ENCODE results near the gene COX5A. TPM values are rescaled to one million over a fixed set of nuclear protein-coding genes. Genes with fewer than 3 reads are reported as not detected.

COX5A gene
- total and polyA plus RNA-seq, 2 of the 13 experiments (the other 11 are each of a cell fraction or from before 2014, with no cell fraction given) = 158 to 218 TPM

DNA sequence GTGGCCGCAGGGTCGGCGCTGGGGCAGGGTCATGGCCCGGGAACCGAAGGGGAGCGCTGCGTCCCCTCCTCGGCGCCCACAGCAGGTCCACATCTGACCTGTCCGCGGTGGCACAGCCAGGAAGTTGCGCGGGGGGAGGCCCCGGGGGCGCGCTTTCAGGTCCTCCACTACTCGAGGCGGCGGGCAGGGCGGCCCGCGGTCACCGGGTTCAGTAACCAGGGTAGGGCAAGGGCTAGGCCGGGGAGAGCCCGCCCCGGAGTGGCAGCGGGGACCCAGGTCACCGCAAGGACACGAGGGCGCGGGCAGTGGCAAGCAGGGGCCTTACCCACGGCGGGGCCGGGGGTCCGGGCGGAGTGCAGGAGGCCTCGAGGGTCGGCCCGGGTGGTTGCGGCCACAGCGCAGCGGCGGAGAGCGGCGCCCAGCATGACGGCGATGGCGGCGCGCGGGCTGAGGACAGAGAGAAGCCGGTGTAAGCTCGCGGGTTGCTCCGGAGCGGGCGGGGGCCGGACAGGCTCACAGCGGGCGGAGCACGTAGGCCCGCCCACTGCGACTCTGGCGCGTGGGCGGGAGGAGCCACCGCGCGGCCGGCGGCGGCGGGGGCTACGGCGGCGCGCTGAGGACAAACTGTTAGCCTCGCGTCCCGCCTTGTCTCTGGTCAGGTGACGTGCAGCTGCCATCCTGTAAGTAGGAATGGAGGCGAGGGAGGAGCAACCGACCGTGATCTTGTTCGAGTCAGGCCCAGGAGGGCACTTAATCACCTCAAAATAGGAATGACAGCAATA lies at the start of gene COX5A (continued):
- TF ChIP-seq, protein P1, sequence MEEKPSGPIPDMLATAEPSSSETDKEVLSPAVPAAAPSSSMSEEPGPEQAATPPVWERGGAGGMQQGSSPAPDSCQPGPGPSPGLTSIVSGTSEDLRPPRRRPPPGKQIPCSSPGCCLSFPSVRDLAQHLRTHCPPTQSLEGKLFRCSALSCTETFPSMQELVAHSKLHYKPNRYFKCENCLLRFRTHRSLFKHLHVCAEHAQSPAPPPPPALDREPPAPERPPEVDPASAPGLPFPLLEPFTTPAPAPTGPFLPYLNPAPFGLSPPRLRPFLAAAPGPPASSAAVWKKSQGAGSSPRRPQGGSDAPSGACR (CRISPR knock-in tag; IDR thresholded peaks at IDR 0.05) = peak; percentile 98
- TF ChIP-seq, protein P2, sequence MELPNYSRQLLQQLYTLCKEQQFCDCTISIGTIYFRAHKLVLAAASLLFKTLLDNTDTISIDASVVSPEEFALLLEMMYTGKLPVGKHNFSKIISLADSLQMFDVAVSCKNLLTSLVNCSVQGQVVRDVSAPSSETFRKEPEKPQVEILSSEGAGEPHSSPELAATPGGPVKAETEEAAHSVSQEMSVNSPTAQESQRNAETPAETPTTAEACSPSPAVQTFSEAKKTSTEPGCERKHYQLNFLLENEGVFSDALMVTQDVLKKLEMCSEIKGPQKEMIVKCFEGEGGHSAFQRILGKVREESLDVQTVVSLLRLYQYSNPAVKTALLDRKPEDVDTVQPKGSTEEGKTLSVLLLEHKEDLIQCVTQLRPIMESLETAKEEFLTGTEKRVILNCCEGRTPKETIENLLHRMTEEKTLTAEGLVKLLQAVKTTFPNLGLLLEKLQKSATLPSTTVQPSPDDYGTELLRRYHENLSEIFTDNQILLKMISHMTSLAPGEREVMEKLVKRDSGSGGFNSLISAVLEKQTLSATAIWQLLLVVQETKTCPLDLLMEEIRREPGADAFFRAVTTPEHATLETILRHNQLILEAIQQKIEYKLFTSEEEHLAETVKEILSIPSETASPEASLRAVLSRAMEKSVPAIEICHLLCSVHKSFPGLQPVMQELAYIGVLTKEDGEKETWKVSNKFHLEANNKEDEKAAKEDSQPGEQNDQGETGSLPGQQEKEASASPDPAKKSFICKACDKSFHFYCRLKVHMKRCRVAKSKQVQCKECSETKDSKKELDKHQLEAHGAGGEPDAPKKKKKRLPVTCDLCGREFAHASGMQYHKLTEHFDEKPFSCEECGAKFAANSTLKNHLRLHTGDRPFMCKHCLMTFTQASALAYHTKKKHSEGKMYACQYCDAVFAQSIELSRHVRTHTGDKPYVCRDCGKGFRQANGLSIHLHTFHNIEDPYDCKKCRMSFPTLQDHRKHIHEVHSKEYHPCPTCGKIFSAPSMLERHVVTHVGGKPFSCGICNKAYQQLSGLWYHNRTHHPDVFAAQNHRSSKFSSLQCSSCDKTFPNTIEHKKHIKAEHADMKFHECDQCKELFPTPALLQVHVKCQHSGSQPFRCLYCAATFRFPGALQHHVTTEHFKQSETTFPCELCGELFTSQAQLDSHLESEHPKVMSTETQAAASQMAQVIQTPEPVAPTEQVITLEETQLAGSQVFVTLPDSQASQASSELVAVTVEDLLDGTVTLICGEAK (IDR thresholded peaks at IDR 0.05) = no peak
- TF ChIP-seq, protein P2 (CRISPR knock-in tag; IDR thresholded peaks at IDR 0.05) = peak; percentile 75
- TF ChIP-seq KAT7 (CRISPR knock-in tag; IDR thresholded peaks at IDR 0.05; ENCODE audit: borderline replicate concordance) (no peak; the same call in 1 of the 2 replicates), SOX6 (IDR thresholded peaks at IDR 0.05) (no peak), SOX6 (CRISPR knock-in tag; IDR thresholded peaks at IDR 0.05) (no peak; the same call in 1 of the 2 replicates), MEF2D (CRISPR knock-in tag; IDR thresholded peaks at IDR 0.05) (no peak), CENPX (CRISPR knock-in tag; IDR thresholded peaks at IDR 0.05) (no peak), JUNB (CRISPR knock-in tag; IDR thresholded peaks at IDR 0.05; ENCODE audit: borderline replicate concordance) (no peak), TAF15 (IDR thresholded peaks at IDR 0.05; ENCODE audit: low read depth, low read length, poor library complexity, severe bottlenecking) (no peak), MTA1 (CRISPR knock-in tag; IDR thresholded peaks at IDR 0.05; ENCODE audit: borderline replicate concordance) (peak; percentile 87), TCF12 (IDR thresholded peaks at IDR 0.05) (no peak), TCF12 (CRISPR knock-in tag; IDR thresholded peaks at IDR 0.05) (0 out of 2 replicates have a peak, but pooled peaks have one; percentile 63), ZNF749 (CRISPR knock-in tag; IDR thresholded peaks at IDR 0.05; ENCODE audit: borderline replicate concordance) (peak; percentile 65; the same call in 1 of the 2 replicates), NFE2L1 (CRISPR knock-in tag; IDR thresholded peaks at IDR 0.05; ENCODE audit: borderline replicate concordance) (no peak), SMAD3 (CRISPR knock-in tag; IDR thresholded peaks at IDR 0.05) (peak; percentile 36; the same call in 1 of the 2 replicates), ZNF563 (CRISPR knock-in tag; IDR thresholded peaks at IDR 0.05) (peak; percentile 95), ZNF329 (CRISPR knock-in tag; IDR thresholded peaks at IDR 0.05; ENCODE audit: low read depth) (0 out of 2 replicates have a peak, but pooled peaks have one; percentile 46)
- TF ChIP-seq, protein P3, sequence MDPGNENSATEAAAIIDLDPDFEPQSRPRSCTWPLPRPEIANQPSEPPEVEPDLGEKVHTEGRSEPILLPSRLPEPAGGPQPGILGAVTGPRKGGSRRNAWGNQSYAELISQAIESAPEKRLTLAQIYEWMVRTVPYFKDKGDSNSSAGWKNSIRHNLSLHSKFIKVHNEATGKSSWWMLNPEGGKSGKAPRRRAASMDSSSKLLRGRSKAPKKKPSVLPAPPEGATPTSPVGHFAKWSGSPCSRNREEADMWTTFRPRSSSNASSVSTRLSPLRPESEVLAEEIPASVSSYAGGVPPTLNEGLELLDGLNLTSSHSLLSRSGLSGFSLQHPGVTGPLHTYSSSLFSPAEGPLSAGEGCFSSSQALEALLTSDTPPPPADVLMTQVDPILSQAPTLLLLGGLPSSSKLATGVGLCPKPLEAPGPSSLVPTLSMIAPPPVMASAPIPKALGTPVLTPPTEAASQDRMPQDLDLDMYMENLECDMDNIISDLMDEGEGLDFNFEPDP (CRISPR knock-in tag; conservative IDR thresholded peaks at IDR 0.05) = 0 out of 2 replicates have a peak, but pooled peaks have one; percentile 52

Measured in HepG2 (cell line).